SU-DHL-6 (cell line): ENCODE results near the gene ATF6B.

Source experiments
- EZH2phosphoT487 ChIP-seq: fragments of 200-600 bp; sonication (generic), shearing (Covaris generic); conservative IDR thresholded peaks from 2 replicates; pipeline ENCODE4 v1.6.1; 2018; ENCODE audit warnings: mild to moderate bottlenecking, antibody characterized with exemption, low read length, moderate library complexity, mixed read lengths
- TF ChIP-seq, protein P1 (sequence below): fragments of 200-600 bp; sonication (generic); IDR thresholded peaks from one replicate; pipeline ENCODE4 v1.5.1; 2017; ENCODE audit warnings: antibody characterized with exemption, mild to moderate bottlenecking, low read length, moderate library complexity; ENCODE audit not compliant: insufficient read depth, poor library complexity, severe bottlenecking

DNA sequence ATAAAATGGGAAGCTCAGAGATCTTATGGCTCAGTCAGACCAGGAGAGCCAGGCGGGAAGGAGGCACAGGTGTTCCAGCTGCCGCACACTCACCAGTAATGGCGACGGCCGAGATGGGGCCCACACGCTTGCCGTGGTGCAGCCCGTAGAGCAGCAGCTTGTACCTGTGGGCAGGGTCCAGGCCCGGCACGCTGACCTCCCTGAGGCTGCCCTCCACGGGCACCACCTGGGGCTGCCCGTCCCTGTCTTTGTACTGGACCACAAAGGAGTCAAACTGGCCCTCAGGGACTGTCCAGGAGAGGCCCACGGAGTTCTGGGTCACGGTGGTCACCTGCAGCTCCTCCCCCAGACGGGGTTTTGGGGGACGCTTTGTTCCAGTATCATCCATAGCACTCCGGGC, 58.6 kb downstream of the ATF6B start:
- TF ChIP-seq, protein P1, sequence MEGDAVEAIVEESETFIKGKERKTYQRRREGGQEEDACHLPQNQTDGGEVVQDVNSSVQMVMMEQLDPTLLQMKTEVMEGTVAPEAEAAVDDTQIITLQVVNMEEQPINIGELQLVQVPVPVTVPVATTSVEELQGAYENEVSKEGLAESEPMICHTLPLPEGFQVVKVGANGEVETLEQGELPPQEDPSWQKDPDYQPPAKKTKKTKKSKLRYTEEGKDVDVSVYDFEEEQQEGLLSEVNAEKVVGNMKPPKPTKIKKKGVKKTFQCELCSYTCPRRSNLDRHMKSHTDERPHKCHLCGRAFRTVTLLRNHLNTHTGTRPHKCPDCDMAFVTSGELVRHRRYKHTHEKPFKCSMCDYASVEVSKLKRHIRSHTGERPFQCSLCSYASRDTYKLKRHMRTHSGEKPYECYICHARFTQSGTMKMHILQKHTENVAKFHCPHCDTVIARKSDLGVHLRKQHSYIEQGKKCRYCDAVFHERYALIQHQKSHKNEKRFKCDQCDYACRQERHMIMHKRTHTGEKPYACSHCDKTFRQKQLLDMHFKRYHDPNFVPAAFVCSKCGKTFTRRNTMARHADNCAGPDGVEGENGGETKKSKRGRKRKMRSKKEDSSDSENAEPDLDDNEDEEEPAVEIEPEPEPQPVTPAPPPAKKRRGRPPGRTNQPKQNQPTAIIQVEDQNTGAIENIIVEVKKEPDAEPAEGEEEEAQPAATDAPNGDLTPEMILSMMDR: no peak
- TF ChIP-seq EZH2phosphoT487: no peak
